D721Med (cell line): Measurements from ENCODE around the gene UBE2E3.

Experiments
- DNase-seq: peaks from one replicate; pipeline ENCODE4 v3.0.0; 2011; ENCODE audit warnings: low spot score; ENCODE audit not compliant: insufficient read length
- FAIRE-seq: peaks from 2 replicates; lab custom pipeline; 2011; peaks lifted over from hg19 to GRCh38; lab: Jason Lieb, UNC
- TF ChIP-seq, protein P1 (sequence below): IDR thresholded peaks from 2 replicates; pipeline ENCODE4 v1.5.1; 2012; ENCODE audit warnings: mild to moderate bottlenecking, control low read depth; ENCODE audit not compliant: insufficient read depth; ENCODE audit errors: missing control alignments

Gene UBE2E3

DNA sequence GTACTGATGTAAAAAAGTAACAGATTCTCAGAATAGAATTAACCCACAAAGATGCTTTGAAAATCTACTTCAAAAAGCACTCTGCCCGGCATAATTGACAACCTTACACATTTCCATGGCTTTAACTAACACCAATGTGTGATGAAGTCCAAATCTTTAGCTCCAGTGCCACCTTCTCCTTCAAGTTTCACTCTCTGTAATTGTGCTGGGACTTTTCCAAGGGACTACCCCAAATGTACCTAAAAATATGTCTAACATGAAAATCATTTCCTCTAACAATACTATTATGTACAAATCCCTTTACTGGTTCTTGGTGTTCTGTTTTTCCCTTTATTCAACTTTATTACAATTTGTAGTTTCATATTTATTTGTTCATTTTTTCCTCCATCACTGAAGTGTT, 20.6 kb upstream of the UBE2E3 start:
- TF ChIP-seq, protein P1, sequence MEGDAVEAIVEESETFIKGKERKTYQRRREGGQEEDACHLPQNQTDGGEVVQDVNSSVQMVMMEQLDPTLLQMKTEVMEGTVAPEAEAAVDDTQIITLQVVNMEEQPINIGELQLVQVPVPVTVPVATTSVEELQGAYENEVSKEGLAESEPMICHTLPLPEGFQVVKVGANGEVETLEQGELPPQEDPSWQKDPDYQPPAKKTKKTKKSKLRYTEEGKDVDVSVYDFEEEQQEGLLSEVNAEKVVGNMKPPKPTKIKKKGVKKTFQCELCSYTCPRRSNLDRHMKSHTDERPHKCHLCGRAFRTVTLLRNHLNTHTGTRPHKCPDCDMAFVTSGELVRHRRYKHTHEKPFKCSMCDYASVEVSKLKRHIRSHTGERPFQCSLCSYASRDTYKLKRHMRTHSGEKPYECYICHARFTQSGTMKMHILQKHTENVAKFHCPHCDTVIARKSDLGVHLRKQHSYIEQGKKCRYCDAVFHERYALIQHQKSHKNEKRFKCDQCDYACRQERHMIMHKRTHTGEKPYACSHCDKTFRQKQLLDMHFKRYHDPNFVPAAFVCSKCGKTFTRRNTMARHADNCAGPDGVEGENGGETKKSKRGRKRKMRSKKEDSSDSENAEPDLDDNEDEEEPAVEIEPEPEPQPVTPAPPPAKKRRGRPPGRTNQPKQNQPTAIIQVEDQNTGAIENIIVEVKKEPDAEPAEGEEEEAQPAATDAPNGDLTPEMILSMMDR = no peak
- FAIRE-seq (no peak), DNase-seq (no peak)

DNA sequence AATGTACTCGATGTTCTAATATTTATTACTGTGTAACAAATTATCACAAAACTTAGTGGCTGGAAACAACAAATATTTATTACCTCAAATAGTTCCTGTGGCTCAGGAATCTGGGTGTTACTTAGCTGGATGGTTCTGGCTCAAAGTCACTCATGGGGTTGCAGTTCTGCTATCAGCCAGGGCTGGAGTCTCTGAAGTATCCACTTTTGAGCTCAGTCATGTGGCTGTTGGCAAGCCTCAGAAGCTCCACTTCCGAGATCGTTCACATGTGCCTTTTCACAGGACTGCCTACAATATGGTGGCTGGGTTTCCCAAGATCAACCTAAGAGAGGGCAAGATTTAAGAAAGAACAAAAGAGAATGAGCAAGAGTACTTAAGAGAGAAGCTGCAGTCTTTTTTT, 19.4 kb upstream of the UBE2E3 start:
- FAIRE-seq (no peak), DNase-seq (no peak)
- TF ChIP-seq, protein P1 = no peak

DNA sequence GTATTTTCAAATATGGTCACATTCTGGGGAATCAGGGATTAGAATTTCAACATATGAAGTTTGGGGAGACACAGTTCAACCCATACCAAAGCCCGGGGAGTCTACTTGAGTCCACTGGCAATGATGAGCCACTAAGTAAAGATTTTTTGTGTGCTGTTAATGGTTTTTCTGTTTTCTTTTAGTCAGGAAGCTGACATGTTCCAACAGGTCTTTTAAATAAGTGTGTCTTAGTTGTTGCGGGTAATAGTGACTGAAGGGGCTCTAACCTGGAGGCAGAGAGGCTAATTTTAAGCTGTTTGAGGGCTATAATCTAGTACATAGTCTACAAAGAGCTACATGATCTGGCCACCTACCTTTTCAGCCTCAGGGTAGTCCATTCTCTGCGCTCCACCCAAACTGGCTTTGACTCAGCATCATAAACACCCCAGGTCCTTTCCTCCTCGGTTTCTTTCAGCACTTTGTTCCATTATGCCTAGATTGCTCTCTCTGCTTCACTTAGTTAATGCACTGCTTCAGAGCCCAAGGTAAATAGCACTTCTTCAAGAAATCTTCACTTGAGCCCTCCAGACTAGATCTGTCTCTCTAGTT, 17.6 kb upstream of the UBE2E3 start:
- FAIRE-seq (no peak), DNase-seq (no peak)

DNA sequence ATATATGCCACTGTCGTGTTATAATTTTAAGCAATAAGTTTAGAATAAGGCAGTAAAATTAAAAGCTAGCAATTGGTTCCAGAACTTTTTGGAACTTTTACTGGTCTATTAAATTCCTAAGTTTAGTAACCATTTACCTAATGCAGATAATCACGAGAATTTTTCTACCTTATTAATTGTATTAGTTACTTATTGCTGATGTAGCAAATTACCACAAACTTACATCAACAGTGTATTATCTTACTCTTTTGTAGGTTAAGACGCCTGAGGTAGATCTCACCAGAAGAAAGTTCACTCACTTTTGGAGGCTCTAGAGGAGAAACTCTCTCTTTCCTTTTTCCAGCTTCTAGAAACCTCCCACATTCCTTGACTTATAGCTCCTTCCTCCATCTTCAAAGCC, 14.0 kb upstream of the UBE2E3 start:
- DNase-seq = no peak
- TF ChIP-seq, protein P1 = no peak
- FAIRE-seq = no peak

More for the DNA sequence above, 17.6 kb upstream of the UBE2E3 start:
- TF ChIP-seq, protein P1 = no peak

DNA sequence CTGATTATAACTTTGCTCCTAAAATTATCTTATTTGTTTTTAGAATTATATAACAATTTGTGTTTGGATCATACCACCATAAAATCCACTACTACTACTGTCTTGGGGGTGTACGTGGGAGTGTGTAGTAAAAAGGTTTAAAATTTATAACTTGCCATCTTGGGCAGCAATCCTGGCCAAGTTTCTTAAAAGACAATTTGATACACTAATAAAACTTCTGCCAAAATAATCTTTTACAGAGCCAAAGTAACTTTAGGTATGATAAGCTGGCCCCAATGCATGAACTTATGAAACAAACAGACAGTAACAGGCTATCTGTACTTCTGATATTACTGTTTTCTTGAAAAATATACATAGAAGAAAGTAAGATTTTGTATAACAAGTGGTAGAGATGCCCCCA, 11.3 kb upstream of the UBE2E3 start:
- TF ChIP-seq, protein P1 = no peak
- DNase-seq (no peak), FAIRE-seq (no peak)

DNA sequence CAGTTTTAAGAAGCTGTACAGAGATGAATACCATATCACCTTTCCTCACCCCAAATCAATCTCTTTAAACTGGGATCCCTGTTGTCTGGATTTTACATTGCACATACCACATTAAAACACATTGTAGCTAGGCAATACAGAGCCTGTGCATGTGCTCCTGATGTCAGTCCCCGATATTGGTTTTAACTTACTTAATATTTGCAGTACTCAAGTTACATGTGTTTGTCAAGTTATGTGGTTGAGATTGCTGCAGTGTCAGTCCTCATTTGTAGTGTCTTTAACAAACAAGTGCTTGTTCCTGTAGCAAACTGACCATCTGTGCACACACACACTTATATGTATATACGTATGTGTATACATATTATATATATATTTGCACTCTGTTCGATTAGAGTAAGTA, 10.4 kb upstream of the UBE2E3 start:
- DNase-seq (no peak), FAIRE-seq (no peak)

DNA sequence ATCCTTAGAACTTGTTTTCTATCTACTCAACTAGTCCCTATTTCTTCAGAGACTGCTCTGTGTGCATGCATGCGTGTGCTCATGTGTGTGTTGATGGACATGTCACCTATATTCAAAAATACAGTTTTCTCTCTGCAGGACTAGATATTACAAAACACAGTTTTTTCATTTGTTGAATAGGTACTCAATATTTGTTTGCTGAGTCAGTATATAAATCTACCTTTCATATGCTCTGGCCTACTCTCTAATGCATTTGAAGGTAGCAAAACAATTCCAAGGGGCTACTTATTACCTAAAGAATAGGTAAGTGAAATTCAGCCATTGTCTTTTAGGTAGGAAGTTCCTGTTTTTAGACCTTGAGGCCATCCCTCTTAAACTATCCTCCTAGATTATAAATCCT, 8.6 kb upstream of the UBE2E3 start:
- DNase-seq (no peak), FAIRE-seq (no peak)
- TF ChIP-seq, protein P1 = no peak

More for the DNA sequence above, 10.4 kb upstream of the UBE2E3 start:
- TF ChIP-seq, protein P1 = no peak
